ENCODE measurements around the gene CRTC2. TPM values are rescaled to one million over a fixed set of nuclear protein-coding genes. Genes with fewer than 3 reads are reported as not detected.
A peak's percentile ranks its signal among the peaks of the same experiment; 100 is the strongest.

The CRTC2 gene
- total RNA-seq, 1 experiment from 2014 or later: 45.7 TPM

DNA sequence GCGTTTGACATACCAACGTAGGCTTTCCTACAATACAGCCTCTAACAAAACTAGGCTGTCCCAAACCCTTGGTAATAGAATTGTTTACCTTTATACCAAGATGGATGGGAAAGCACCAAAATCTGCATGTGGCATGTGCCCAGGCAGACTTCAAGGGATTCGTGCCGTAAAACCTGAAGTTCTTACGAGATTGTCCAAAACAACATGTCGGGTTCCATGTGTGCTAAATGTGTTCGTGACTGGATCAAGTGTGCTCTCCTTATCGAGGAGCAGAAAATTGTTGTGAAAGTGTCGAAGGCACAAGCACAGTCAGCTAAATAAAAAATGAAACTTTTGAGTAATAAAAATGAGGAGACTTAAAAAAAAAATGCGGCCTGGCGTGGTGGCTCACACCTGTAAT lies 37.2 kb upstream of the CRTC2 start:
- Histone ChIP-seq H3K79me2 (ENCODE audit: insufficient read depth, low read length) (peaks cover 3% of the 10 kb centered on the region; the same call in 1 of the 2 replicates), H3K14ac (ENCODE audit: insufficient read depth, low read length) (no peak overlapping the region), H2AFZ (ENCODE audit: low read length) (no peak overlapping the region), H2BK15ac (ENCODE audit: low read depth, low read length) (no peak overlapping the region), H3K18ac (ENCODE audit: insufficient read length, low read depth, low read length) (no peak overlapping the region), H3K79me1 (ENCODE audit: insufficient read depth, low read depth, low read length, poor library complexity, severe bottlenecking) (peaks cover 4% of the 10 kb centered on the region), H4K91ac (ENCODE audit: insufficient read length, low read depth, low read length) (no peak overlapping the region), H4K20me1 (ENCODE audit: control insufficient read depth, insufficient read depth, insufficient read length) (no peaks in the 10 kb centered on the region), H2BK12ac (ENCODE audit: insufficient read length, low read depth, low read length) (no peak overlapping the region), H3K23ac (ENCODE audit: insufficient read length, low read depth, low read length) (no peak overlapping the region), H4K5ac (ENCODE audit: insufficient read length, low read depth, low read length) (no peak overlapping the region), H3K4me2 (ENCODE audit: insufficient read depth, insufficient read length, low read length) (no peak overlapping the region), H3K27ac (ENCODE audit: insufficient read length, low read depth, low read length) (no peak overlapping the region), H4K8ac (replicated peaks; ENCODE audit: insufficient read length, low read depth, low read length) (no peak overlapping the region), H2BK120ac (ENCODE audit: low read depth, low read length, poor library complexity, severe bottlenecking) (no peak overlapping the region), H2BK5ac (ENCODE audit: insufficient read length, low read length) (no peak overlapping the region), H3K9me3 (ENCODE audit: control insufficient read depth, low read depth, low read length) (no peaks in the 10 kb centered on the region), H2BK20ac (ENCODE audit: low read depth, low read length, poor library complexity, severe bottlenecking) (no peak overlapping the region), H3K4ac (ENCODE audit: low read depth, low read length) (no peak overlapping the region), H2AK5ac (ENCODE audit: insufficient read length, low read length) (no peak overlapping the region), H3K23me2 (ENCODE audit: insufficient read length, low read depth, low read length, poor library complexity, severe bottlenecking) (no peaks in the 10 kb centered on the region), H3T11ph (ENCODE audit: low read length) (no peak overlapping the region), H3K4me1 (ENCODE audit: insufficient read depth, low read length) (no peaks in the 10 kb centered on the region), H3K9ac (ENCODE audit: extremely low read depth, insufficient read length, low read length) (no peak overlapping the region), H3K27me3 (ENCODE audit: insufficient read depth, low read length) (no peaks in the 10 kb centered on the region), H3K56ac (ENCODE audit: insufficient read length, low read depth, low read length) (no peak overlapping the region)
- peaks cover 0 to 3% of the 10 kb centered on the region in 2 experiments; a peak in 3 of 5 replicates for H3K9me3 Mint-ChIP-seq
- H3K27me3 Mint-ChIP-seq (ENCODE audit: low read depth): peaks cover 2% of the 10 kb centered on the region; the same call in 1 of the 2 replicates
- no CpG with 5 or more reads among the region's 11 CpGs for WGBS (ENCODE audit: extremely low coverage, insufficient read length, low lambda C conversion rate)
- TF ChIP-seq, protein P1, sequence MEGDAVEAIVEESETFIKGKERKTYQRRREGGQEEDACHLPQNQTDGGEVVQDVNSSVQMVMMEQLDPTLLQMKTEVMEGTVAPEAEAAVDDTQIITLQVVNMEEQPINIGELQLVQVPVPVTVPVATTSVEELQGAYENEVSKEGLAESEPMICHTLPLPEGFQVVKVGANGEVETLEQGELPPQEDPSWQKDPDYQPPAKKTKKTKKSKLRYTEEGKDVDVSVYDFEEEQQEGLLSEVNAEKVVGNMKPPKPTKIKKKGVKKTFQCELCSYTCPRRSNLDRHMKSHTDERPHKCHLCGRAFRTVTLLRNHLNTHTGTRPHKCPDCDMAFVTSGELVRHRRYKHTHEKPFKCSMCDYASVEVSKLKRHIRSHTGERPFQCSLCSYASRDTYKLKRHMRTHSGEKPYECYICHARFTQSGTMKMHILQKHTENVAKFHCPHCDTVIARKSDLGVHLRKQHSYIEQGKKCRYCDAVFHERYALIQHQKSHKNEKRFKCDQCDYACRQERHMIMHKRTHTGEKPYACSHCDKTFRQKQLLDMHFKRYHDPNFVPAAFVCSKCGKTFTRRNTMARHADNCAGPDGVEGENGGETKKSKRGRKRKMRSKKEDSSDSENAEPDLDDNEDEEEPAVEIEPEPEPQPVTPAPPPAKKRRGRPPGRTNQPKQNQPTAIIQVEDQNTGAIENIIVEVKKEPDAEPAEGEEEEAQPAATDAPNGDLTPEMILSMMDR (conservative IDR thresholded peaks at IDR 0.05): no peak
- no peak for DNase-seq
- peaks cover 13 to 15% of the 10 kb centered on the region in 2 experiments for H3K4me1 Mint-ChIP-seq
- peaks cover 35 to 50% (median 46%) of the 10 kb centered on the region in 3 experiments for H3K36me3 Mint-ChIP-seq (ENCODE audit: insufficient read depth in 1 of 3, low read depth in 3 of 3)
- peak overlapping the region in 1 of 3 experiments; percentile 87; a peak in 2 of 7 replicates for H3K27ac Mint-ChIP-seq
- no peak overlapping the region for H3K4me3 Mint-ChIP-seq
